ENCODE data around the gene CEP72. TPM values are rescaled to one million over a fixed set of nuclear protein-coding genes. Genes with fewer than 3 reads are reported as not detected.

The CEP72 gene
- polyA plus RNA-seq, 1 of the 3 experiments (the other 2 are of a cell fraction): 4.4 TPM

DNA sequence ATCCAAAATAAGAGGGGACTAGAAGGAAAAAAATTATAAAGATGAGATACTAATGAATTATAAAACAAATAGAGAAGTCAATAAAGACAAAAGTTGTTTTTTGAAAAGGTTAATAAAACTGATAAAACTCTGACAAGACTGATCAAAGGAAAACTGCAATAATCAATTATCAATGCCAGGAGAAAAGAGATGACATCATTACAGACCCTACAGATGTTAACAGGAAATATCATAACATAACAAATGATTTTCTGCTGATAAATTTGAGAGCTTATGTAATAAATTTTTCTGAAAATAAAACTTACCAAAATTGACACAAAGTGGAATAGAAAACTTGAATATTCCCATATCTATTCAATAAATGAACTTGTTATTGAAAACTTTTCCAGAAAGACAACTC lies 34.3 kb upstream of the CEP72 start:
- Histone ChIP-seq H3K36me3 (replicated peaks in 1 of 2; ENCODE audit: control insufficient read depth in 1 of 2, insufficient read depth in 2 of 2, low read length in 1 of 2) (no peaks in the 10 kb centered on the region), H3K27ac (ENCODE audit: low read depth in 2 of 2, low read length in 1 of 2) (no peak overlapping the region), H3K79me2 (ENCODE audit: insufficient read depth) (no peaks in the 10 kb centered on the region), H4K20me1 (ENCODE audit: insufficient read depth) (no peaks in the 10 kb centered on the region), H2AFZ (ENCODE audit: low read depth) (no peak overlapping the region), H3K27me3 (ENCODE audit: insufficient read depth) (peaks cover 16% of the 10 kb centered on the region; the same call in 1 of the 2 replicates), H3K4me1 (ENCODE audit: control insufficient read depth in 1 of 2, insufficient read depth in 2 of 2, low read depth in 1 of 2, low read length in 1 of 2) (no peaks in the 10 kb centered on the region), H3K4me3 (ENCODE audit: low read depth in 2 of 2, low read length in 1 of 2) (no peak overlapping the region), H3K9me3 (no peaks in the 10 kb centered on the region), H3K9ac (no peak overlapping the region), H3K9me2 (no peaks in the 10 kb centered on the region), H3F3A (replicated peaks; ENCODE audit: insufficient read depth) (no peaks in the 10 kb centered on the region), H3K4me2 (no peak overlapping the region)
- TF ChIP-seq ZBTB33 (IDR thresholded peaks at IDR 0.05; ENCODE audit: borderline replicate concordance, low read depth) (no peak), MXI1 (IDR thresholded peaks at IDR 0.05; ENCODE audit: low read depth, low read length) (no peak), EP300 (IDR thresholded peaks at IDR 0.05; ENCODE audit: borderline replicate concordance in 1 of 2, low read depth in 1 of 2, low read length in 1 of 2) (no peak)
- no peak for DNase-seq
- POLR2A ChIA-PET: no interaction called here
- CTCF ChIA-PET: interaction anchor here (0.6 kb wide), 1 partner anchor 14 kb away, joined by 3 read pairs; no protein-coding TSS in a partner anchor

DNA sequence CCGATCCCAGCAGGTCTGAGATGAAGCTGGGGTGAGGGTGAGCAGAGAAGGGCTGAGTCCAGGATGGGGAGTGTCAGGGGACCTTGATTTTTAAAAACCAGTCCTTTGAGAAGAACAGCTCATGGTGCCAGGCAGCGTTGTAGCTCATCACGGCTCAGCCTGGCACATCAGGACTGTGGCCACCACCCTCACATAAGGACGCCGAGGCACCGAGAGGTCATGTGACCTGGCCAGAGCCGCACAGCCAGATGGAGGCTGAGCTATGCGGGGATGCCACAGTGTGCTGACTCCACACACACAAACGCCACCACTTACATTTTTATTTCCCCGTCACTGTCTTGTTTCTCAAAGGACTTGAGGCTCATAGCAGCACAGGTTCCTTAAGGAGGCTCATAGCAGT lies 32.9 kb upstream of the CEP72 start:
- Histone ChIP-seq H3K79me2 (ENCODE audit: insufficient read depth) (no peaks in the 10 kb centered on the region), H3K9me2 (no peaks in the 10 kb centered on the region), H3K4me1 (ENCODE audit: control insufficient read depth in 1 of 2, insufficient read depth in 2 of 2, low read depth in 1 of 2, low read length in 1 of 2) (no peaks in the 10 kb centered on the region), H2AFZ (ENCODE audit: low read depth) (no peak overlapping the region), H4K20me1 (ENCODE audit: insufficient read depth) (no peaks in the 10 kb centered on the region), H3F3A (replicated peaks; ENCODE audit: insufficient read depth) (no peaks in the 10 kb centered on the region), H3K9ac (no peak overlapping the region), H3K36me3 (replicated peaks in 1 of 2; ENCODE audit: control insufficient read depth in 1 of 2, insufficient read depth in 2 of 2, low read length in 1 of 2) (no peaks in the 10 kb centered on the region), H3K9me3 (no peaks in the 10 kb centered on the region), H3K27ac (ENCODE audit: low read depth in 2 of 2, low read length in 1 of 2) (no peak overlapping the region), H3K27me3 (ENCODE audit: insufficient read depth) (peaks cover 16% of the 10 kb centered on the region; the same call in 1 of the 2 replicates), H3K4me3 (ENCODE audit: low read depth in 2 of 2, low read length in 1 of 2) (no peak overlapping the region), H3K4me2 (no peak overlapping the region)
- no peak for DNase-seq
- POLR2A ChIA-PET: no interaction called here
- CTCF ChIA-PET: no interaction called here
- 14% methylated on average over 3 of the region's 10 CpGs for WGBS (ENCODE audit: low lambda C conversion rate)
- no peak for TF ChIP-seq SIN3A (IDR thresholded peaks at IDR 0.05; ENCODE audit: borderline replicate concordance, low read depth, low read length)
- TF ChIP-seq, protein P1, sequence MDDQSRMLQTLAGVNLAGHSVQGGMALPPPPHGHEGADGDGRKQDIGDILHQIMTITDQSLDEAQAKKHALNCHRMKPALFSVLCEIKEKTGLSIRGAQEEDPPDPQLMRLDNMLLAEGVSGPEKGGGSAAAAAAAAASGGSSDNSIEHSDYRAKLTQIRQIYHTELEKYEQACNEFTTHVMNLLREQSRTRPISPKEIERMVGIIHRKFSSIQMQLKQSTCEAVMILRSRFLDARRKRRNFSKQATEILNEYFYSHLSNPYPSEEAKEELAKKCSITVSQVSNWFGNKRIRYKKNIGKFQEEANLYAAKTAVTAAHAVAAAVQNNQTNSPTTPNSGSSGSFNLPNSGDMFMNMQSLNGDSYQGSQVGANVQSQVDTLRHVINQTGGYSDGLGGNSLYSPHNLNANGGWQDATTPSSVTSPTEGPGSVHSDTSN (IDR thresholded peaks at IDR 0.05): no peak
- TF ChIP-seq, protein P2, sequence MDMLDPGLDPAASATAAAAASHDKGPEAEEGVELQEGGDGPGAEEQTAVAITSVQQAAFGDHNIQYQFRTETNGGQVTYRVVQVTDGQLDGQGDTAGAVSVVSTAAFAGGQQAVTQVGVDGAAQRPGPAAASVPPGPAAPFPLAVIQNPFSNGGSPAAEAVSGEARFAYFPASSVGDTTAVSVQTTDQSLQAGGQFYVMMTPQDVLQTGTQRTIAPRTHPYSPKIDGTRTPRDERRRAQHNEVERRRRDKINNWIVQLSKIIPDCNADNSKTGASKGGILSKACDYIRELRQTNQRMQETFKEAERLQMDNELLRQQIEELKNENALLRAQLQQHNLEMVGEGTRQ (IDR thresholded peaks at IDR 0.05; ENCODE audit: borderline replicate concordance, low read depth, low read length): no peak
- TF ChIP-seq, protein P3, sequence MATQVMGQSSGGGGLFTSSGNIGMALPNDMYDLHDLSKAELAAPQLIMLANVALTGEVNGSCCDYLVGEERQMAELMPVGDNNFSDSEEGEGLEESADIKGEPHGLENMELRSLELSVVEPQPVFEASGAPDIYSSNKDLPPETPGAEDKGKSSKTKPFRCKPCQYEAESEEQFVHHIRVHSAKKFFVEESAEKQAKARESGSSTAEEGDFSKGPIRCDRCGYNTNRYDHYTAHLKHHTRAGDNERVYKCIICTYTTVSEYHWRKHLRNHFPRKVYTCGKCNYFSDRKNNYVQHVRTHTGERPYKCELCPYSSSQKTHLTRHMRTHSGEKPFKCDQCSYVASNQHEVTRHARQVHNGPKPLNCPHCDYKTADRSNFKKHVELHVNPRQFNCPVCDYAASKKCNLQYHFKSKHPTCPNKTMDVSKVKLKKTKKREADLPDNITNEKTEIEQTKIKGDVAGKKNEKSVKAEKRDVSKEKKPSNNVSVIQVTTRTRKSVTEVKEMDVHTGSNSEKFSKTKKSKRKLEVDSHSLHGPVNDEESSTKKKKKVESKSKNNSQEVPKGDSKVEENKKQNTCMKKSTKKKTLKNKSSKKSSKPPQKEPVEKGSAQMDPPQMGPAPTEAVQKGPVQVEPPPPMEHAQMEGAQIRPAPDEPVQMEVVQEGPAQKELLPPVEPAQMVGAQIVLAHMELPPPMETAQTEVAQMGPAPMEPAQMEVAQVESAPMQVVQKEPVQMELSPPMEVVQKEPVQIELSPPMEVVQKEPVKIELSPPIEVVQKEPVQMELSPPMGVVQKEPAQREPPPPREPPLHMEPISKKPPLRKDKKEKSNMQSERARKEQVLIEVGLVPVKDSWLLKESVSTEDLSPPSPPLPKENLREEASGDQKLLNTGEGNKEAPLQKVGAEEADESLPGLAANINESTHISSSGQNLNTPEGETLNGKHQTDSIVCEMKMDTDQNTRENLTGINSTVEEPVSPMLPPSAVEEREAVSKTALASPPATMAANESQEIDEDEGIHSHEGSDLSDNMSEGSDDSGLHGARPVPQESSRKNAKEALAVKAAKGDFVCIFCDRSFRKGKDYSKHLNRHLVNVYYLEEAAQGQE (IDR thresholded peaks at IDR 0.05; ENCODE audit: low read depth, low read length): no peak
- TF ChIP-seq RXRA (IDR thresholded peaks at IDR 0.05; ENCODE audit: borderline replicate concordance, low read depth): no peak
- TF ChIP-seq, protein P4, sequence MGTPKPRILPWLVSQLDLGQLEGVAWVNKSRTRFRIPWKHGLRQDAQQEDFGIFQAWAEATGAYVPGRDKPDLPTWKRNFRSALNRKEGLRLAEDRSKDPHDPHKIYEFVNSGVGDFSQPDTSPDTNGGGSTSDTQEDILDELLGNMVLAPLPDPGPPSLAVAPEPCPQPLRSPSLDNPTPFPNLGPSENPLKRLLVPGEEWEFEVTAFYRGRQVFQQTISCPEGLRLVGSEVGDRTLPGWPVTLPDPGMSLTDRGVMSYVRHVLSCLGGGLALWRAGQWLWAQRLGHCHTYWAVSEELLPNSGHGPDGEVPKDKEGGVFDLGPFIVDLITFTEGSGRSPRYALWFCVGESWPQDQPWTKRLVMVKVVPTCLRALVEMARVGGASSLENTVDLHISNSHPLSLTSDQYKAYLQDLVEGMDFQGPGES (IDR thresholded peaks at IDR 0.05; ENCODE audit: low read depth, low read length): no peak
- no peak for TF ChIP-seq YY1 (IDR thresholded peaks at IDR 0.05; ENCODE audit: low read depth)
- TF ChIP-seq JUND (IDR thresholded peaks at IDR 0.05): no peak
- TF ChIP-seq RCOR1 (IDR thresholded peaks at IDR 0.05; ENCODE audit: low read length): no peak
- TF ChIP-seq FOXJ3 (CRISPR knock-in tag; IDR thresholded peaks at IDR 0.05): no peak
- no peak for TF ChIP-seq CHD2 (IDR thresholded peaks at IDR 0.05; ENCODE audit: low read length, partially characterized antibody)
- no peak for TF ChIP-seq EP300 (IDR thresholded peaks at IDR 0.05; ENCODE audit: borderline replicate concordance in 1 of 2, low read depth in 1 of 2, low read length in 1 of 2)

All from SK-N-SH (cell line).